ENCODE data around the gene MGST2. TPM values are rescaled to one million over a fixed set of nuclear protein-coding genes. Genes with fewer than 3 reads are reported as not detected.

MGST2 gene
- polyA plus RNA-seq, 1 experiment, result 10.0 TPM

DNA sequence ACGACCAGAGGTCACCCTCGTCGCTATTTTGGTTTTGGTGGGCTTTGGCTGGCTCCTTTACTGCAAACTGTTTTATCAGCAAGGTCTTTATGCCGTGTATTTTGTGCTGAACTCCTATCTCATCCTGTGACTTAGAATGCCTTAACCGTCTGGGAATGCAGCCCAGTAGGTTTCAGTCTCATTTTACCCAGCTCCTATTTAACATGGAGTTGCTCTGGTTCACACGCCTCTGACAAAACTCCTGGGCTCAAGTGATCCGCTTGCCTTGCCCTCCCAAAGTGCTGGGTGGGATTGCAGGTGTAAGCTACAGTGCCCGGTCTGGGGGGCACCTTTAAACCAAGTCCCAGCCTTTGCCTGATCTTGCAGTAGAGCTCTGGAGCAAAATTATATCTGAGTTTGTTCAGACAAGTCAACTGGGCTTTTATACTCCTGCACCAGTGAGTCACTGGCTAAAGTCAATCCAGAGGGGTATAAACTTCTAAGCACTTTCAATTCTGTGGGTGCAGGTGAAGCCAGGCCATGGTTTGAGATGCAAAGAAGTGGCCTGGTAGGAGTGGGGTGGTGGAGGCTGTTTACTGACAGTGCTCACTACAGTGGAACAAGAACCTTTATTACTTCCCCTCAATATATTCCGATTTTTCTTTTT, 50.2 kb downstream of the MGST2 start:
- TF ChIP-seq CTCF (IDR thresholded peaks at IDR 0.05; ENCODE audit: insufficient read depth, low read depth, low read length), result no peak
- no peaks in the 10 kb centered on the region for H3K36me3 ChIP-seq (ENCODE audit: control insufficient read depth, insufficient read depth, low read length)
- POLR2A ChIA-PET, result no interaction called here
- no peaks in the 10 kb centered on the region for H3K27me3 ChIP-seq (ENCODE audit: control insufficient read depth, insufficient read depth, low read length)
- no peak for DNase-seq (ENCODE audit: low read depth)
- CTCF ChIA-PET, result no interaction called here
- H3K4me3 ChIP-seq (ENCODE audit: low read depth, low read length), result no peak overlapping the region

DNA sequence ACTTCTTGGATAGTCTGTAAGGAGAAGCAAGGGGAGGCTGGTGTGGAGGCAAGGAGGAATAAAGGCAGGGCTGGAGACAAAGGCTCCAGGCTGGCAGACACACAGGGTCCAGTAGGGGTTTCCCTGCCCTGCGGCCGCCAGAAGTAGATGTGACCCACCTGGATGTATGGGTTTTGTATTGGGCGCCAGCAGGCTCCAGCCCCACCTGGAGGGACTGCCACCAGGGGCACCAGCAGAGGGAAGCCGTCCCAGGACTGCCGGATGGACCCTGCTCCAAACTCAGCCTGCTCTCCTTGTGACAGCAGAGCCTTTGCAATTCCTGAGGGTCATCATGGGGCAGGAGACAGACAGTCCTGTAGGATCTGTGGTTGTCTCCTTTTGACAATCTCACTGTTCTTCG, 52.7 kb downstream of the MGST2 start:
- no peak overlapping the region for H3K4me3 ChIP-seq (ENCODE audit: low read depth, low read length)
- no peaks in the 10 kb centered on the region for H3K27me3 ChIP-seq (ENCODE audit: control insufficient read depth, insufficient read depth, low read length)
- no peak for TF ChIP-seq CTCF (IDR thresholded peaks at IDR 0.05; ENCODE audit: insufficient read depth, low read depth, low read length)
- H3K36me3 ChIP-seq (ENCODE audit: control insufficient read depth, insufficient read depth, low read length), result no peaks in the 10 kb centered on the region
- DNase-seq (ENCODE audit: low read depth), result no peak
- ChIA-PET CTCF (interaction anchor here (1.2 kb wide), 1 partner anchor 61 kb away, joined by 3 read pairs; no protein-coding TSS in a partner anchor), POLR2A (no interaction called here)

DNA sequence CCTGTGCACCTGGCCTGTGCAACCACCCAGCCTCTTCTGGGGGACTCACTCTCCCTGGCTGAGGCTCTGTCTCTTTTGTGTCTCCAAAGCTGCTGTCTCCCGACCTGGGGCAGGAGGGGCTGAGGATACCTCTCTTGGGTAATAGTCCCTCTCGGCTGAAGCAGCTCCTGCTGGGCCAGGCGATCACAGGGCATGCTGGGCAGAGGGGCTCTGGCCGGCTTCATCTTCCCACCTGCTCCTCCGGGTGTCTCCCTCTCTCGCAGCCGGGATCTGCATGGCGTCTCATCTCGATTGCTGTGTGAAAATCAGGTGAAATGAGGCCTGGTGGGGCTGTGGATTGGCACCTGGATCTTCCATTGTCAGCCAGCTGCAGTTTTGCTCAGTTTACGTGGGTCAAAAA, 53.2 kb downstream of the MGST2 start:
- POLR2A ChIA-PET, result no interaction called here

GRCh38 chr4:139719381-139720101, 53.9 kb downstream of the MGST2 start:
- CTCF ChIA-PET, result interaction anchor here (0.7 to 1.2 kb wide), 2 partner anchors 17 to 63 kb away, joined by 3 read pairs; no protein-coding TSS in a partner anchor
- no peaks in the 10 kb centered on the region for H3K36me3 ChIP-seq (ENCODE audit: control insufficient read depth, insufficient read depth, low read length)
- TF ChIP-seq CTCF (IDR thresholded peaks at IDR 0.05; ENCODE audit: insufficient read depth, low read depth, low read length), result no peak
- POLR2A ChIA-PET, result no interaction called here
- H3K4me3 ChIP-seq (ENCODE audit: low read depth, low read length), result no peak overlapping the region
- no peaks in the 10 kb centered on the region for H3K27me3 ChIP-seq (ENCODE audit: control insufficient read depth, insufficient read depth, low read length)
- no peak for DNase-seq (ENCODE audit: low read depth)

More for the DNA sequence above, 53.2 kb downstream of the MGST2 start:
- no peaks in the 10 kb centered on the region for H3K27me3 ChIP-seq (ENCODE audit: control insufficient read depth, insufficient read depth, low read length)
- no peaks in the 10 kb centered on the region for H3K36me3 ChIP-seq (ENCODE audit: control insufficient read depth, insufficient read depth, low read length)
- no peak for DNase-seq (ENCODE audit: low read depth)
- no peak for TF ChIP-seq CTCF (IDR thresholded peaks at IDR 0.05; ENCODE audit: insufficient read depth, low read depth, low read length)
- CTCF ChIA-PET, result interaction anchor here (0.7 to 1.2 kb wide), 2 partner anchors 16 to 62 kb away, joined by 3 read pairs; no protein-coding TSS in a partner anchor
- H3K4me3 ChIP-seq (ENCODE audit: low read depth, low read length), result no peak overlapping the region

GRCh38 chr4:139720806-139721205, 55.2 kb downstream of the MGST2 start:
- no peak for DNase-seq (ENCODE audit: low read depth)
- no peaks in the 10 kb centered on the region for H3K27me3 ChIP-seq (ENCODE audit: control insufficient read depth, insufficient read depth, low read length)
- ChIA-PET POLR2A (no interaction called here), CTCF (no interaction called here)
- TF ChIP-seq CTCF (IDR thresholded peaks at IDR 0.05; ENCODE audit: insufficient read depth, low read depth, low read length), result no peak
- no peaks in the 10 kb centered on the region for H3K36me3 ChIP-seq (ENCODE audit: control insufficient read depth, insufficient read depth, low read length)
- no peak overlapping the region for H3K4me3 ChIP-seq (ENCODE audit: low read depth, low read length)
